Neutrophil (primary cell): ENCODE measurements around the gene UNC45A.

Experiments used
- H3K27ac ChIP-seq: fragments of 200-600 bp; sonication (generic); 2 replicates; pipeline ENCODE4 v1.5.1; 2016; ENCODE audit warnings: mild to moderate bottlenecking, moderate library complexity
- H3K27me3 ChIP-seq: fragments of 200-600 bp; sonication (generic); 2 replicates; pipeline ENCODE4 v1.6.0; 2016; ENCODE audit warnings: mild to moderate bottlenecking
- H3K36me3 ChIP-seq: fragments of 200-600 bp; sonication (generic); 2 replicates; pipeline ENCODE4 v1.5.1; 2017
- H3K4me1 ChIP-seq, 2 experiments: fragments of 200-600 bp in 1 of 2; sonication (generic) in 1 of 2; 1 replicate in 1 of 2; 2 replicates in 1 of 2; pipeline versions ENCODE4 v1.5.1 to v1.6.1; 2013 to 2016; ENCODE audit warnings: low read depth in 1 of 2, low read length in 1 of 2, mild to moderate bottlenecking in 1 of 2, moderate library complexity in 1 of 2; ENCODE audit not compliant: control insufficient read depth in 1 of 2, insufficient read depth in 1 of 2
- H3K4me3 ChIP-seq, 2 experiments: fragments of 200-600 bp in 1 of 2; sonication (generic) in 1 of 2; 1 replicate in 1 of 2; 2 replicates in 1 of 2; pipeline ENCODE4 v1.5.1; 2013 to 2016; ENCODE audit warnings: low read depth in 1 of 2, low read length in 1 of 2, mild to moderate bottlenecking in 1 of 2, moderate library complexity in 1 of 2
- H3K9me3 ChIP-seq: fragments of 200-600 bp; sonication (generic); 2 replicates; pipeline ENCODE4 v1.5.1; 2016
- CTCF ChIP-seq: fragments of 200-600 bp; sonication (generic); IDR thresholded peaks from 2 replicates; pipeline ENCODE4 v1.5.1; 2016; ENCODE audit warnings: antibody characterized with exemption

Gene UNC45A

GRCh38 chr15:90933301-90933700 is 1.8 kb upstream of the UNC45A start:
- Histone ChIP-seq H3K36me3 (peaks cover 4% of the 10 kb centered on the region), H3K9me3 (no peaks in the 10 kb centered on the region), H3K4me1 (peaks cover 76 to 86% of the 10 kb centered on the region in 2 experiments), H3K27me3 (no peaks in the 10 kb centered on the region), H3K27ac (peak overlapping the region; percentile 91), H3K4me3 (no peak overlapping the region)
- no peak for TF ChIP-seq CTCF

- Histone ChIP-seq H3K27me3 (no peaks in the 10 kb centered on the region), H3K4me1 (peaks cover 65 to 75% of the 10 kb centered on the region in 2 experiments), H3K27ac (peak overlapping the region; percentile 73), H3K9me3 (no peaks in the 10 kb centered on the region), H3K4me3 (peak overlapping the region; percentile 75 to 93), H3K36me3 (peaks cover 15% of the 10 kb centered on the region)
- peak; percentile 97 for TF ChIP-seq CTCF
These were observed 683 bp upstream of the UNC45A start for GRCh38 chr15:90934256-90934948.

GRCh38 chr15:90936823-90937222 is 1.7 kb downstream of the UNC45A start:
- no peak for TF ChIP-seq CTCF
- no peak overlapping the region for H3K27ac ChIP-seq
- H3K36me3 ChIP-seq = peaks cover 39% of the 10 kb centered on the region
- H3K9me3 ChIP-seq = no peaks in the 10 kb centered on the region
- H3K4me3 ChIP-seq = no peak overlapping the region
- peaks cover 41 to 50% of the 10 kb centered on the region in 2 experiments for H3K4me1 ChIP-seq
- H3K27me3 ChIP-seq = no peaks in the 10 kb centered on the region

GRCh38 chr15:90938261-90938660 is 3.2 kb downstream of the UNC45A start:
- Histone ChIP-seq H3K27me3 (no peaks in the 10 kb centered on the region), H3K36me3 (peaks cover 53% of the 10 kb centered on the region)

GRCh38 chr15:90939756-90940155 is 4.7 kb downstream of the UNC45A start:
- Histone ChIP-seq H3K9me3 (no peaks in the 10 kb centered on the region), H3K4me1 (peaks cover 19 to 27% of the 10 kb centered on the region in 2 experiments), H3K27ac (no peak overlapping the region), H3K36me3 (peaks cover 68% of the 10 kb centered on the region), H3K4me3 (no peak overlapping the region), H3K27me3 (no peaks in the 10 kb centered on the region)
- TF ChIP-seq CTCF = no peak

More at GRCh38 chr15:90938261-90938660, 3.2 kb downstream of the UNC45A start:
- Histone ChIP-seq H3K4me3 (no peak overlapping the region), H3K27ac (no peak overlapping the region), H3K4me1 (peaks cover 26 to 36% of the 10 kb centered on the region in 2 experiments), H3K9me3 (no peaks in the 10 kb centered on the region)
- no peak for TF ChIP-seq CTCF
